Left hindlimb (tissue), 1 donor: ENCODE data around the gene LDLR.
A peak's percentile ranks its signal among the peaks of the same experiment; 100 is the strongest.
"Not testable (repeated sequence)": the region's sequence is repeated elsewhere in the genome, so short reads cannot be mapped to it uniquely, and the experiment has no call there.

Experiments
- DNase-seq: peaks from one replicate; pipeline ENCODE4 v3.0.0-alpha.2; 2018

Gene LDLR

GRCh38 chr19:11073568-11073967, 15.7 kb upstream of the LDLR start:
- DNase-seq = no peak

- not testable (repeated sequence) for DNase-seq
Observed at GRCh38 chr19:11076792-11077191, 12.5 kb upstream of the LDLR start.

GRCh38 chr19:11078893-11079292, 10.4 kb upstream of the LDLR start:
- no peak for DNase-seq

GRCh38 chr19:11079999-11080398, 9.3 kb upstream of the LDLR start:
- DNase-seq = no peak

- no peak for DNase-seq
Observed at GRCh38 chr19:11087870-11088505, 1.3 kb upstream of the LDLR start.

- DNase-seq = no peak
Observed at GRCh38 chr19:11088506-11089253, 583 bp upstream of the LDLR start.

- DNase-seq = not testable (repeated sequence)
Observed at GRCh38 chr19:11090014-11090263, 676 bp downstream of the LDLR start.

- DNase-seq = peak; percentile 99
Observed at GRCh38 chr19:11090264-11090996, 1.2 kb downstream of the LDLR start.

- DNase-seq = no peak
Observed at GRCh38 chr19:11090997-11091702, 1.9 kb downstream of the LDLR start.

GRCh38 chr19:11091703-11092153, 2.5 kb downstream of the LDLR start:
- DNase-seq = peak; percentile 74

GRCh38 chr19:11092181-11092538, 2.9 kb downstream of the LDLR start:
- no peak for DNase-seq

- DNase-seq = no peak
Observed at GRCh38 chr19:11093689-11094238, 4.5 kb downstream of the LDLR start.

- DNase-seq = no peak
Observed at GRCh38 chr19:11094520-11094894, 5.2 kb downstream of the LDLR start.

- DNase-seq = peak; percentile 87
Observed at GRCh38 chr19:11096210-11096841, 7.1 kb downstream of the LDLR start.

- not testable (repeated sequence) for DNase-seq
Observed at GRCh38 chr19:11097367-11097766, 8.1 kb downstream of the LDLR start.

GRCh38 chr19:11098327-11098726, 9.1 kb downstream of the LDLR start:
- DNase-seq = no peak

- DNase-seq = no peak
Observed at GRCh38 chr19:11098861-11099260, 9.6 kb downstream of the LDLR start.

GRCh38 chr19:11100049-11100448, 10.8 kb downstream of the LDLR start:
- no peak for DNase-seq

GRCh38 chr19:11101057-11101456, 11.8 kb downstream of the LDLR start:
- no peak for DNase-seq

- no peak for DNase-seq
Observed at GRCh38 chr19:11102944-11103343, 13.7 kb downstream of the LDLR start.

GRCh38 chr19:11103667-11104066, 14.4 kb downstream of the LDLR start:
- DNase-seq = not testable (repeated sequence)

GRCh38 chr19:11105014-11105636, 15.9 kb downstream of the LDLR start:
- DNase-seq = no peak
